ENCODE measurements around the gene ZFTA.

- TF ChIP-seq, protein P1, sequence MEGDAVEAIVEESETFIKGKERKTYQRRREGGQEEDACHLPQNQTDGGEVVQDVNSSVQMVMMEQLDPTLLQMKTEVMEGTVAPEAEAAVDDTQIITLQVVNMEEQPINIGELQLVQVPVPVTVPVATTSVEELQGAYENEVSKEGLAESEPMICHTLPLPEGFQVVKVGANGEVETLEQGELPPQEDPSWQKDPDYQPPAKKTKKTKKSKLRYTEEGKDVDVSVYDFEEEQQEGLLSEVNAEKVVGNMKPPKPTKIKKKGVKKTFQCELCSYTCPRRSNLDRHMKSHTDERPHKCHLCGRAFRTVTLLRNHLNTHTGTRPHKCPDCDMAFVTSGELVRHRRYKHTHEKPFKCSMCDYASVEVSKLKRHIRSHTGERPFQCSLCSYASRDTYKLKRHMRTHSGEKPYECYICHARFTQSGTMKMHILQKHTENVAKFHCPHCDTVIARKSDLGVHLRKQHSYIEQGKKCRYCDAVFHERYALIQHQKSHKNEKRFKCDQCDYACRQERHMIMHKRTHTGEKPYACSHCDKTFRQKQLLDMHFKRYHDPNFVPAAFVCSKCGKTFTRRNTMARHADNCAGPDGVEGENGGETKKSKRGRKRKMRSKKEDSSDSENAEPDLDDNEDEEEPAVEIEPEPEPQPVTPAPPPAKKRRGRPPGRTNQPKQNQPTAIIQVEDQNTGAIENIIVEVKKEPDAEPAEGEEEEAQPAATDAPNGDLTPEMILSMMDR (IDR thresholded peaks at IDR 0.05): no peak
- TF ChIP-seq POLR2A (IDR thresholded peaks at IDR 0.05): no peak
Measured at GRCh38 chr11:63795066-63795465, 26.5 kb upstream of the ZFTA start.
